Measurements from ENCODE around the gene GKN1.

The GKN1 gene

GRCh38 chr2:69021727-69022126, 47.3 kb downstream of the GKN1 start:
- no peak for TF ChIP-seq CTCF (IDR thresholded peaks at IDR 0.05; ENCODE audit: low read depth, low read length)
- no peak overlapping the region for H3K4me3 ChIP-seq (ENCODE audit: low read depth, low read length)

GRCh38 chr2:69022548-69022947, 48.1 kb downstream of the GKN1 start:
- H3K4me3 ChIP-seq (ENCODE audit: low read depth, low read length): no peak overlapping the region
- TF ChIP-seq CTCF (IDR thresholded peaks at IDR 0.05; ENCODE audit: low read depth, low read length): no peak

GRCh38 chr2:69023236-69023635, 48.8 kb downstream of the GKN1 start:
- no peak overlapping the region for H3K4me3 ChIP-seq (ENCODE audit: low read depth, low read length)
- TF ChIP-seq CTCF (IDR thresholded peaks at IDR 0.05; ENCODE audit: low read depth, low read length): no peak

- TF ChIP-seq CTCF (IDR thresholded peaks at IDR 0.05; ENCODE audit: low read depth, low read length): peak; percentile 14; the same call in 1 of the 2 replicates
- H3K4me3 ChIP-seq (ENCODE audit: low read depth, low read length): no peak overlapping the region
Observed at GRCh38 chr2:69026026-69026425, 51.6 kb downstream of the GKN1 start.

- H3K4me3 ChIP-seq (ENCODE audit: low read depth, low read length): no peak overlapping the region
- no peak for TF ChIP-seq CTCF (IDR thresholded peaks at IDR 0.05; ENCODE audit: low read depth, low read length)
Observed at GRCh38 chr2:69026691-69027459, 52.4 kb downstream of the GKN1 start.
